Hematopoietic multipotent progenitor cell treated with erythropoietin and hydrocortisone succinate and interleukin-3 and kit ligand, for 17 days (in vitro differentiated cells): ENCODE data around the gene DNASE1L1.

ENCODE experiments used
- DNase-seq: peaks from one replicate; pipeline ENCODE4 v3.0.0-alpha.2; 2015; ENCODE audit warnings: low spot score

DNASE1L1 gene

DNA sequence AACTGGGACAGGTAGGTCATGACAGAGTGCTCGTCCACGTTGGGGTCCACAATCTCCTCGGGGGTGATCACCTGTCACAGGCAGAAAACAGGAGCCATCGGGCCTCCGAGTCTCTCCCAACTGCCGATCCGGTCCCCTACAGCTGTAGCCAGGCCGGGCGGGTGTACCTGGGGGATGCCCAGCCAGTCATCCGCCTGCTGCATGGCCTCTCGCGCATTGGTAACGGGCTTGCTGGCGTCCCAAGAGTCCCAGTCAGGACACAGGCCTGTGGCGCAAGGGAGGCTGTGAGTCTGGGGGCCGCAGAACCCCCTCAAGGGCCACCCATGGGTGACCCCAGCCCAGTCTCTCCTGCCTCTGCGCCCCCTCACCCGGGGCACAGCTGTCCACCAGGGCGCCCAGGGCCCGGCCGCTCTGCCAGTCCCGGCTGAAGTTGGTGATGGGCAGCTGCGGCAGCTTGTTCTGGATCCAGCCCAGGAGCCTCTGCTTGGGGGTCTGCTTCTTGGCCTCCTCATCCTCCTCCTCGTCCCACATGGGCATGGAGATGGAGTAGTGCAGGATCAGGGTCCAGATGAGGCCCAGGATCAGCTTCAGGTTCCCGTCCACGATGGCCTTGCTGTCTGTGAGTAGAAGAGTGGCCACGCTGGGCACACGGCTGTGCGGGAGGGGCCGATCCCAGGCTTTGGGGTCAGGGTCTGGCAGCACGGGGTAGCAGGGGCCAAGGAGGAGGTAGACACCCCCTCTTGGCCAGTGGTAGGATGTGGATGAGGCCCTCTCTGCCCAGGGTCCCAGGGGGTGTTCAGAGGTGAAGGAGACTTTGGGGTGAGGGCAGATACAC is 41.4 kb downstream of the DNASE1L1 start:
- no peak for DNase-seq

DNA sequence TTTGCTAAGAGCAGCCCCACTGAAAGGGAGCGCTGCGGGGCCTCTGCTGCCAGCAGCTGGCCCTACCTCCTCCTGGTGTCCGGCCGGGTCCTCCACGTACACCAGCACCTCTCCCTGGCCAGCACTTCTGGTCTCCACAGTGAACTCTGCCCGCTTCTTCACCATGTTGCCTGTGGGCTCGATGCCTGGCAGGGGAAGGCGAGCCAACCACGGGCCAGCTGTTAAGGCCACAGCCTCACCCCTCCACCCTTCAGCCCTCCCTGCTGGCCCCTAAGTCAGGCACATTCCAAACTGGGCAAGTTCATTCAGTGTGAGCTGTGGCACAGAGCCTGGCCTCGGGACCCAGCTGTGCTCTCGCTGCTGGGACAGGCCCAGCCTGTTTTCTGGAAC is 42.4 kb downstream of the DNASE1L1 start:
- DNase-seq = no peak

DNA sequence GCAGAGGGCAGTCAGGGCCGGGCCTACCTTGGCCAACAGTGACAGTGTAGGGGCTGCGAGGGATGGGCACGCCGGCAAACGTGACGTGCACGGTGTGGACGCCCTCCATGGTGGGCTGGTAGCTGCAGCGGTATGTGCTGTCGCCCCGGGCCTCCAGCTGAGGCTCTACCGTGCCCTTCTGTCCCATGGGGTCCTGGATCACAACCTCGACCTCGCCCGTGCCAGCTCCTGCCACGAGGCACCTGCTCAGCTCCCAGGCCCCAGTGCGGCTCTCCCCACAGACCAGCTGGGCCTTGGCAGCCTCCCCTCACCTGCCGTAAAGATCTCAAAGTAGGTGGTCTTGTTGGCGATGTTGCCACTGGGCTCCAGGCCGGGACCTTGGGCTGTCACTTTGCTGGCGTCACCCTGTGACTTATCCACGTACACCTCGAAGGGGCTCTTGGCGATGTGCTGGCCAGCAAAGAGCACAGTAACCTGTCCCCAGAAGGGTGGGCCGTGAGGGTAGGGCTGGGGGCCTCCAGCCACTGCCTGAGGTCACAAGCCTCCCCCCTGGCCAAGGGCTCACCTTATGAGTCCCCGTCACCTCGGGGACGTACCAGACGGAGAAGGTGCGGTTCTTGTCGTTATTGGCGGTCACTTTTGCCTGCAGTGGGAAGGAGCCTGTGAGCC is 42.9 kb downstream of the DNASE1L1 start:
- no peak for DNase-seq

DNA sequence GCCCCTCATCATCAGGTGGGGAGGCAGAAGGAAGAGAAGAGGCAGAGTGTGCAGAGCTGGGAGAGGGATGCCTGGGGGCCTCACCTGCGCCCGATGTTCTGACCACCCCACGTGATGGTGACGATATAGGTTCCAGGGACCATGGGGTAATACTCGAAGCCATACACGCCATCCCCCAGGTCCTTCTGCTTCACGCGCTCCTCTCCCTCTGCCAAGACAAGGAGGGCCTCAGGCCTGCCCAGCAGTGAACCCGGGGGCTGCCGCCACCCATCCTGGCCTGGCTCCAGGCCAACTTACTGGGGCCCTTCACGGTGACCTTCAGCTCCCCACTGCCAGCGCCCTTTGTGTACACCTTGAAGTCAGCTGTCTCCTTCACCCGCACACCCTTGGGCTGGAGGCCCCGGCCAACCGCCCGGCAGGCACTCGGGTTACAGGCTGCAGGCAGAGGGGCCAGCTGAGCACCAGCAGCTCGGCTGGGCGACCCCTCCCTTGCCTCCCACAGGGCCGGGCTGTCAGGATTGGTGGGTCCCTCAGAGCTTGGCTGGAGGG is 43.9 kb downstream of the DNASE1L1 start:
- no peak for DNase-seq

DNA sequence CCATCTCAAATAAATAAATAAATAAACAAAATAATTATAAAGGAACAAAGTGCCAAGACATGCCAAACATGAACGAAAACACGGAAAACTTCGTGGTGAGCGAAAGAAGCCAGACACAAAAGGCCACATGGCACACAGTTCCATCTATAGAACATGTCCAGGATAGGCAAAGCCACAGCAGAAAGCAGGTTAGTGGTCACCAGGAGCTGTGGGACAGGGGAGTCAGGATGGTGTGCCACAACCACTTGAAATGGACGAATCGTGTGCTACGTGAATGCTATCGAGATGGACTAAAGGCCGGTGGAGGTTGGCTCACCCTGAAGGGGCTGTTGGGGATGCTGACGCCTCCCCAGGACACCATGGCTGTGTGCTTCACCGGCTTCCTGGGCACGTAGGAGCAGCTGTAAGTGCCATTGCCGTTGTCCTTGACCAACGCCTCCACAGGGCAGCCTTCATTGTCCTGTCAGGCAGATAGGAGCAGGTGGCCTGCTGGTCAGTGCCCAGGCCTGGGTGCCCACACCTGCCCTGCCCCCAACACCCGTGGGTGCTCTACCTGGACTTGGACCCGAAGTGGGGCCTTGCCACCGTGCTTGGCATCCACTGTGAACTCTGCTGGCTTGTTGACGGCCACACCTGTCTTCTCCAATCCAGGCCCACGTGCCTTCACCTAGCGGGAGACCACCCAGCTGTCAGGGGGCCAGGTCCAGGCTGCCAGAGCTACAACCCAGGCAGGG is 45.2 kb downstream of the DNASE1L1 start:
- DNase-seq = no peak

DNA sequence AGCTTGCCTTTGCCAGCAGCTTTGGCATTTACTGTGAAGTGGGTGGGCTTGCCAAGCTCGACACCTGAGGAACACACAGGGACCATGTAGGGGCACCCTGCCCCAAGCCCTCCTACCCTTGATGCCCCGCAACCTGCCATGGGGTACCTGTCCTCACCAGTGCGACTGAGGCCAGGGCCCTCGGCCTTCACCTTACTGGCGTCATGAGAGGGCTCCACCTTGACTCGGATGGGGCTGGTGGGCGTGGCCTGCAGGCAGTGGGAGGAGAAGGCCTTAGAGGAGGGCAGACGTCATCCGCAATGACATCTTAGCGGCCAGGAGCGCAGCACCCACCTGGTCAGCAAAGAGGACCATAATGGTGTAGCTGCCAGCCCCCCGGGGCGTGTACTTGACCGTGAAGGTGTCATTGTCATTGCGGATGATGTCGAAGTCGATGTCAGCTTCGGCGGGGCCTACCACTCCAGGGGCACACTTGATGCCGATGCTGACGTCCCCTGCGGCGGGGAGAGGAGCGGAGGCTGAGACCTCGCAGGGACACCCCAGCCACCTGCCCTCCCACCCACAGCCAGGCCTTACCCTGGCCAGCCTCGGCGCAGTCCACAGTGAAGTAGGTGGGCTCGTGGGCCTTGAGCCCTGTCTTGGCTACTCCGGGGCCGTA is 46.8 kb downstream of the DNASE1L1 start:
- no peak for DNase-seq

DNA sequence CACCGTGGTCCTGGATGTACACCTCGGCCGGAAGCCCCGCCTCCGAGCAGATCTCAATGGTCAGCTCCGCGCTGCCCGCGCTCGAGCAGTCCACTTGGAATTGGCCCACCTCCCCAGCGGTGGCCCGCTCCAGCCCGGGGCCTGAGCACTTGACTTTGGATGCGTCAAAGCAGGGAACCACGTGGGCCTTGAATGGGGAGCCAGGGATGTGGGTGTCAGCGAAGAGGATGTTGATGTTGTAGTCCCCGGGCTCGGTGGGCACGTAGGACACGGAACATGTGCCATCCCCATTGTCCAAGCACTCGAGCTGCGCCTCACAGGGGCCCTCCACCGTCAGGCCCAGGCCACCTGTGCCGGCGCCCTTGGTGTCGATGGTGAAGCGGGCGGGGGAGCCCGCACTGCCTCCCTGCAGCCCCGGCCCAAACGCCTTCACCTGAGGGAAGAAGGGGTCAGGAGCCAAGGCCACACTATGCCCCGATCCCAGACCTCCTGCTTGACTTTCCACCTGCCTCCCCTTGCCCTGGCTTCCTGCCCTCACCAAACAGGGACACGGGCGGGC is 48.8 kb downstream of the DNASE1L1 start:
- no peak for DNase-seq

DNA sequence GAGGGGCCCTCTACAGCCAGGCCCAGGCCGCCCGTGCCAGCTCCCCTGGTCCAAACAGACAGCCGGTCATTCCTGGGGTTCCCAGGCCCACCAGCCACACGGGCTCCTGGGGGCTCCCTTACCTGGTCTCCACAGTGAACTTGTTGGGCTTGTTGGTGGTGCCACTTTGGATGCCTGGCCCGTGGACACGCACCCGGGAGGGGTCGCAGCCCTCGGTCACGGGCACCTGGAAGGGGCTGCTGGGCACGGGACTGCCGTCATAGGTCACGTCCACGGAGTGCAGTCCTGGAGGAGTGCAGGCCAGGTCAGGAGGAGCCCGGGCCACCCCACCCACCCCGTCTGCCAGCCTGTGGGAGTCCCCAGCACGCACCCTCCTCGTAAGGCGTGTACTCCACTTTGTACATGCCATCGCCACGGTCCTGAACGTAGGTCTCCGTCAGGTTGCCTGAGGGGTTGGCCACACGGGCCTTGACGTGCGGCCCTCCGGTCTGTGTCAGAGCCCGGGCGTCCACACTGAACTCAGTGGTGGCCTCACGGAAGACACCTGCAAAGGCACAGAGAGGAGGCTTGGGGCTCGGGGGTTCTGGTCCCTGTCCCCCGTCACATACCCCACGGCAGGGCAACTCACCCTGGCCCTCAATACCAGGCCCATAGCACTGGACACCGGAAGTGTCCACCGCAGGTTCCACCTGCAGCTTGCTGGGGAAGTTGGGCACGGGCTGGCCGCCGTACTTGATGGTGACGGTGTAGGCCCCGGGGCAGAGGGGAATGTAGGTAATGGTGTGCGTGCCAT is 49.5 kb downstream of the DNASE1L1 start:
- no peak for DNase-seq

DNA sequence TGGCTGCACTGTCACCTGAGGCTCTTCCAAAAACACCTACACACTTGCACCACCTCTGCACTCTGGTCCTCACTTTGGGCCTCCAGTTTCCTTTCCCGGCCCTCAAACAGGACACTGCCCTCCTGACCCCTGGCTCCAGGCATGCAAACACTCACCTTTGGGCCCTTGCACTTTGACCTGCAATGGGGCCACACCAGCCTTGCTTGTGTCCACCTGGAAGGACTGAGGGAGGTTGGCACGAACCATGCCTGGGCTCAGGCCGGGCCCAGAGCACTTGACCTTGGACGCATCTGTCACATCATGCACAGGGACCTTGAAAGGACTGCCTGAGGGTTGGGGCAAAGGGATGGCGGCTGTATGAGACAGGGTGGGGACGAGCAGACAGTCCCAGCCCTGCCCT is 50.2 kb downstream of the DNASE1L1 start:
- DNase-seq = no peak

DNA sequence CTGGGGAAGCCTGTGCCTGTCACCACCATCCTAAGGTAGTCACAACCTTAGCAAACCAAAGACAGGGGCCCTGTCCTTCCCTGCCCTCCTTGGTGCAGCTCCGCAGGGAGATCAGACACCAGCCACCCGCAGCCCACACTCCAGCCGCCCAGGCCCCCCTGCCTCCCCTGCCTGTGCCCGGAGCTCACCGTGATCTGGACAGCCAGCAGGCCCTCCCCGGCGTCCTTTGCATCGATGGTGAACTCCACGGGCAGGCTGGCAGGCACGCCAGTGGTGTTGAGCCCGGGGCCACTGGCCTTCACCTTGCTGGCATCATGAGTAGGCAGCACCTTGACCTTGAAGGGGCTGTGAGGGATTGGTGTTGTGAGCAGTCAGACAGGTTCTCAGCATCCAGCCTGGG is 51.0 kb downstream of the DNASE1L1 start:
- no peak for DNase-seq

DNA sequence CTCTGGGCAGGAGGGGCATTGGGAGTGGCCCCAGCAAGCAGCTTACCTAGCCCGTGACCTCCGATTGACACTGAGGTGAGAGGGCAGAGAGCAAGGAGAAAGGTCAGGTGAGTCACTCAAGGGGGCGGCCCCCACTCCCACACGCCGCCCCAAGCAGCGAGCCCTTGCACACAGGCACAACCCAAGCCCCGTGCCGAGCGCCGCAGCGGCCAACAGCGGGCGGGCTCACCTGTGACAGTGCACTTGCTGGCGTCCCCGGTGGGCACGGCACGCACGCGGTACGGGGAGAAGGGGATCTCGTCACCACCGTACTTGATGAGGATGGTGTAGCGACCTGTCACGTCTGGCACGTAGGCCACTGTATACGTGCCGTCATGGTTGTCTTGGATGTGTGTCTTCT is 51.8 kb downstream of the DNASE1L1 start:
- DNase-seq = no peak

DNA sequence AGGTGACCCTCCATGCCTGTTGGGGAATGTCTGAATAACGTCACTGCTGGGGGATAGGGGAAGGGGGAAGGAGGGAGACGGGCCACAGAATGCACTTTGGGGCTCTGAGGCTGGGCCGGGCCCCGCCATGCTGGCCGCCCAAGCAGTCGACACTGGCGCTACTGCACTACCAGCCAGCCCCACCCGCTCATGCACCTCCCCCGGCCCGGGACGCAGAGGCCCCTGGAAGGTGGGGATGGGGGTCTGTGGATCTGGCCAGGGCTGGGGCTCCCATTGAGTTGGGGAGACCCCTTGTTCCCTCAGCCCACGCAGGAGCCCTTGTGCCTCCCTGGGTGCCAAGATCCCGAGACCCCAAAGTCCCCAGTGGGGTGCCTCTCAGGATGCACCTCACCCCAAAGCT is 52.5 kb downstream of the DNASE1L1 start:
- DNase-seq = no peak

DNA sequence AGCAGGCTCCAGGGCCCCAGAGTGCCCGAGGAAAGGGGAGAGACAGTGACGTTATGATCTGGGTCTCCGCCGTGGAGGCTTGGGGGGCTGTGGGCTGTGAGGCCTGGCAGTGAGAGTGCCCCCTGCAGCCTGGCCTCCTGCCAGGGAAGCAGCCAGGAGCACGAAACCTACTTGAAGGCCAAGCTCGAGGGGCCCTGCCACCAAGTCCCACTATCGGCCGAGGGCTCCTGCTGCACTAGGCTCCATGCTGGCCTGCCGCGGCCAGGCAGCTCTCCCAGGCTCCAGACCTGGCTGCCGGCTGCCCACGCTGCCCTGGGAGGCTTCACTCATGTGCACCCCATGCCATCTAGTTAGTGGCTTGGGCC is 53.3 kb downstream of the DNASE1L1 start:
- no peak for DNase-seq

DNA sequence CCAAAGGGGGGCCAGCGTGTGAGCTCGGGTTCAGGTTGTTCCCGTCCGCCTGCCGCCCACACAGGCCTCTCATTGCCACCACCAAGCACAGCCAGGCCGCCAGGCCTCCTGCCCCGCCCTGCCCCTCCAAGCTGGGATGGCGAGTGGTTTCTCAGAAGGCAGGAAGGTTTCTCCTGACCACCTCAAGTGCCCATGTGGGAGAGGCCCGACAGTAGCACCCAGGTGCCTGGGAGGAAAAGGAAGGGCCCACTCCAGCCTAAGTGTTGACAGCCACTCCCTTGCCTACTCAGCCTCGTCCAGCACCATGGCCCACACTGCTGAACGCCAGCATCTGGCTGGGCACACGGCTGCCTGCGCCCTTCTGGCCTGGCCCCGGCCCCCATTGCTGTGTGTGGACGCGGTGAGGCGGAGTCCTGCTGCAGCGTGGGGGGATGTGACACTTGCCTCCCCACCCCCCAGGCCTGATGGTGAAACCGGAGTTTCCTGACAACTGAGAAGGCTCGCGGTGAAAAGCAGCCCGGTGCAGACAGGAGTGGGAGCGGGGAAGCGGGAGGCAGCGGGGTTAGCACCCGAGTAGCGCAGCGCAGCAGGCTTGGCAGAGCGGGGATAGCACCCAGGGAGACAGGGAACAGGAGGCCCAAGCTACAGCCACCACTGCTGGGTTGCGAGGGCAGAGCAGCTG is 53.8 kb downstream of the DNASE1L1 start:
- no peak for DNase-seq

DNA sequence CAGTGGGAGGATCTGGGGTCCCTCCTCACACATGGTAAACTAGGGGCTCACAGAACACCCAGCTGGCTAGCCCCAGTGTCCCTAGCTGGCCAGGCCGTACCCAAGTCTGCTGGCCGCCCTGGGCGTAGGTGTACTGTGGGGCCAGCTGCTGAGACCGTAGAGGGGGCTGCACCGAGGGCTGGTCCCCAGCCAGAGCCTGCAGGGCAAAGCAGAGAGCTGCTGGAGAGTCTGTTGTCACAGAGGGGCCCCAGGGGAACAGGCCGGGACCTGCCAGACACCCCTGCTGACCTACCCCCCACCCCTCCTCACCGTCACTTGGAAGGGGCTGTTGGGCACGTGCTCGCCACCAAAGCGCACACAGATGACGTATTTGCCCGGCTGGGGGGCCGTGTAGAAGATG is 54.5 kb downstream of the DNASE1L1 start:
- no peak for DNase-seq

DNA sequence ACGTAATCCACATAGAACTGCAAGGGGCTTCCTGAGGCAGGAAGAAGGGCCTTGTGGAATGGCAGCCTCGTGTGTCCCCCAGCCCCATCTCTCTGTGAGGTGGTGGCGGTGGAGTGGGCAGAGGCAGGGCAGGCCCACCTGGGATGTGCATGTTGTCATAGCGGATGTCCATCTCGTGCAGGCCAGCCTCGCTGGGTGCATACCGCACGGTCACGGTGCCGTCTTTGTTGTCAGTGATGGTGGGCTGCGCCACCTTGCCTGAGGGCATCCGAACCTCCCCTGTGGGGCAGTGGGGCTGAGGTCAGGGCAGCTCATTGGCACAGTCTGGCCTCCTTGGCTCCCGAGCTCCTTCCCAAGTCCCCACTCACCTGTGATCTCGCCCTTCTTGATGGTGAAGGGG is 55.0 kb downstream of the DNASE1L1 start:
- DNase-seq = no peak

DNA sequence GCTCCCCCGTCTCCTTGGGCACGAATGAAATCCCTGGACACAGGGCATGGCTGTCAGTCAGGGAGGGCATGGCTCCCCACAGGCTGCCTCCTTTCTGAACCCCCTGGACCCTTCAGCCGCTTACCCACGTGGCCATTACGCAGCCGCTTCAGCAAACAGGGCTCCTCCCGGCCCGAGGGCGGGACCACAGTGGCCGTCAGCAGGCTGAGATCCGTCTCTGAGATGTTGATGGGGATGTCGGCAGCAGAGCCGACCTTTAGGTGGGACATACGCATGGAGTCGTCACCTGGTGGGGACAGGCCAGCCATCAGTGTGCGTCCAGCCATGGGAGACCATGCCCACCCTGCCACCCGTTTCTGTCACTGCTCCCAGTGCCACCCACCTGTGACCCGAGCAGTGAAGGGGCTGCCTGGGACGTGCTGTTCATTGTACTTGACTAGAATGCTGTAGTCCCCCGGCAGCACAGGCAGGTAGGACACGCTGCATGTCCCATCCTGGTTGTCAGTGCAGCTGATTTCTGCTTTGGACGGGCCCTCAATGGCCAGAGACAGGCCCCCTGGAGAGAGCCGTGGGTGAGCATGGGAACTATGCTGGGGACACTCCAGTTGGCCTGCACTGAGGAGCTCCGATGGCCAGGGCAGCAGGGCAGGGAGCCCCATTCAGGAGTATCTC is 55.7 kb downstream of the DNASE1L1 start:
- no peak for DNase-seq

DNA sequence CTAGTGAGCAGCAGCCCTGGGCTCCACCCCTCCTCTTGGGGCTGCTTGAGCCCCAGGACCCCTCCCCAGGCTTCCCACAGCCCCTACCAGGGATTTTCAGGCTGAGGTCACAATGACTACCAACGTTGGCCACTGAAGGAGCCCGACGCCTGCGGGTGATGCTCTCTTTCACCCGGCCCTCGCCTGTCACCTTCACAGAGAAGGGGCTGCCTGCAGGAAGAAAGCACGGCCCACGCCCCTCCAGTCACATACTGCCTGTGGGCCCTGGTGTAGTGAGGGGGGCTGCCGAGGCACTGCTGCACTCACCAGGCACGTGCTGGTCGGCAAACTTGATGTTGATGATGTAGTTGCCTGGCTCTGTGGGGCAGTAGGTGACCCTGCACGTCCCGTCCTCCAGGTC is 56.6 kb downstream of the DNASE1L1 start:
- DNase-seq = no peak

DNA sequence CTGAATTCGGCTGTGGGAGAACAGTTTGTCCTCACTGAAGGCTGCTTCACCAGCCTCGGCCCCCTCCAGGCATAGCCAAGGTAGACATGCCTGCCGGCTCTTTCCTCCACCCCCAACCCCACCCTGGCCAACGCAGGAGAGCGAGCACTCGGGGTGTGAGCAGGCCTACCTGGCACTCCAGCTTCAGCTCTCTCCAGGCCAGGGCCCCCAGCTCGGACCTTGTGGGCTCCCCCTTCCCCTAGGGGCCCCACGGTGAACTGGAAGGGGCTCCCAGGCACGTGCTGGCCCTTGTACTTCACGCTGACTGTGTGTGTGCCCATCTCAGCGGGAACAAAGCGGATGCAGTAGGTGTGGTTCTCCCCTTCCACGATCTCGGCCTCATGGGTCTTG is 57.0 kb downstream of the DNASE1L1 start:
- DNase-seq = no peak
